ENCODE measurements around the gene FAM135A. TPM values are rescaled to one million over a fixed set of nuclear protein-coding genes. Genes with fewer than 3 reads are reported as not detected.

Gene FAM135A
- 8.6 to 10.1 TPM (median 9.1 TPM) in 5 replicates for total RNA-seq (2022; extraction: Qiagen RNA extraction; ENCODE audit: low read depth)

DNA sequence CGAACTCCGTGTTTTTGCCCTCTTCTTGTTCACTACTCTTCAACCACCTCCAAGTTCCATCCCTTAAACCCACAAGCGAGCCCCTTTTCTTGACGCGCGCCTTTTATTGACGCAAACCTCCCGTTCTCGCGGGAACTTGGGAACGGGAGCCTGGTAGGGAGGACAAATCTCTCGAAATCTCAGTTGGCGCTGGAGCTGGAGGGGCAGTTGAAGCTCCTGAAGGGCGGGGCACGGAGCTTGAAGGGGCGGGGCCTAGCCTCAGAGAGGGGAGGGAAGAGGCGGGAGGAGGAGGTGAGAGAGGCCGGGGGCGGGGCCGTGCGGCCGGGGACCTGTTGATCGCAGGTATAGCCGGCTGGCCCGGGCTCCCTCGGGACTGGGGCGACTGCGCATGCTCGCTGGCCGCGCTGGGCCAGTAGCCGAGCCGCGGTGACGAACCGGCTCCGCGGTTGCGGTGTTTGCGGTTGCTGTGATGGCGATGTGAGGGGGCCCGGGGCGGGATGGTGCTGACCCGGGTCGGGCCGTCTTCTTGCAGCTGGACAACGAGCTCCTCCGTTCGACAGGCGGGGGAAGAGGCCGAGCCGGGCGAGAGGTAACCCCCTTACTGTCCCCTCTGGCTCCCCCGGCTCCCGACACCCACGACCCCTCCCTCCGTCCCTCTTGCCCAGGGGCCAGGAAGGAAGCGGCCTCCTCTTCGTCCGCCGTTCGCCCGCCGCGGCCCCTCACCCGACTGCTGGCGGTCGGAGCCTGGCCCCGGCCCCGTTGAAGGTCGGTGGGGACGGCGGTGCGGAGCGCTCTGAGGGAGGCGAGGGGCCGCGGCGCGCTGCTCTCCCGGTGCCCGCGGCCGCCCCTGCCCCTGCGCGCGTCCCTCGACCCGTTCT lies at the start of gene FAM135A:
Gene FAM135A (plus strand): TSS at position 395 of the 878 bp plus-strand sequence. CDS start 14,835 bp downstream, outside the sequence.

DNA sequence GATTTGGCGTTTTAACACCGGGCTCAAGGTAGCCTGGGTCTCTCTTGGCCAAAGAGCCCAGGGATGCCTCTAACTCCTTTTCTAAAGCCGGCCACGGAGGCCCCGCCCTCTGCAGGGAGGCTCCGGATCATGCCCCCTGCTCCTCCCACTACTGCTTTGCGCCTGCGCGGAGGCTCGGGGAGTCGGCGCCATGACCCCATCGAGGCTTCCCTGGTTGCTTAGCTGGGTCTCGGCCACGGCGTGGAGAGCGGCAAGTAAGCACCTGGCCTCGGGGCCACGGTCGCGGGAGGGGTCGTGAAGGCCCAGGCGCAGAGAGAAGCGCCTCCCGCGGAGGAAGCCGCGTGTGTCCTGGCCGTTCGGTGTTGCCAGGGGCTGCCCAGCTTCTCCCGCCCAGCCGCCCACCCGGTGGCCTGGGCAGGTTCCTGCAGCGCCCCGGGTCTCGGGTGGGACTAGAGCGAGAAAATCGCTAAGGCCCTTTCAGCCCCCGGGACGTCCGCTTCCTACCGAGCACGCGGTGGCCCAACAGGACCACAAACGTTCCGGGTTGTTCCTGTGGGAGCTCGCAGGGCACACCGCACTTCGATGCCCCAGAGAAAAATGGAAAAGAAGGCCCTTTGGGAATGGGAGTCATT lies 153.6 kb downstream of the FAM135A start, which contains the start of gene SDHAF4:
Gene SDHAF4 (plus strand): TSS at position 180 of the 632 bp plus-strand sequence. CDS start 11 bp downstream, at position 191.

Other genes with a start within 250 kb of the FAM135A start
- 0.07 to 0.09 TPM in 2 of 5 replicates, not detected in the others for gene COL9A1, start 110.4 kb upstream of the FAM135A start, total RNA-seq (2022; extraction: Qiagen RNA extraction; ENCODE audit: low read depth)
- gene SDHAF4, start 153.4 kb downstream of the FAM135A start, total RNA-seq (2022; extraction: Qiagen RNA extraction; ENCODE audit: low read depth), result 3.7 to 8.1 TPM (median 4.9 TPM) in 5 replicates

Measured in A549 treated with CpdA at 1 μM for 4 hours (cell line).